ENCODE measurements around the gene PAX7. TPM values are rescaled to one million over a fixed set of nuclear protein-coding genes. Genes with fewer than 3 reads are reported as not detected.
"Not testable (repeated sequence)": the region's sequence is repeated elsewhere in the genome, so short reads cannot be mapped to it uniquely, and the experiment has no call there.

PAX7 gene
- total RNA-seq, 2 donors from 2014 or later = not detected

- no peak overlapping the region for H3K9ac ChIP-seq (ENCODE audit: low read depth in 2 of 2, low read length in 2 of 2)
- DNase-seq = no peak
- intact Hi-C loops (cut with DNase I) = no loop called here
- H3K27ac ChIP-seq = no peak overlapping the region
- H3K36me3 ChIP-seq = no peaks in the 10 kb centered on the region
- no peaks in the 10 kb centered on the region for H3K9me3 ChIP-seq
- TF ChIP-seq CTCF (IDR thresholded peaks at IDR 0.05) = no peak
- H3K27me3 ChIP-seq = no peaks in the 10 kb centered on the region
- H3K4me1 ChIP-seq = no peaks in the 10 kb centered on the region
- no peak overlapping the region for H3K4me3 ChIP-seq
Observed at GRCh38 chr1:18684303-18684702, 53.7 kb downstream of the PAX7 start.

GRCh38 chr1:18686540-18686939, 55.9 kb downstream of the PAX7 start:
- Histone ChIP-seq H3K4me1 (no peaks in the 10 kb centered on the region), H3K9ac (ENCODE audit: low read depth in 2 of 2, low read length in 2 of 2) (no peak overlapping the region), H3K27ac (no peak overlapping the region), H3K27me3 (no peaks in the 10 kb centered on the region), H3K36me3 (no peaks in the 10 kb centered on the region), H3K9me3 (no peaks in the 10 kb centered on the region), H3K4me3 (no peak overlapping the region)
- intact Hi-C loops (cut with DNase I) = no loop called here
- no peak for DNase-seq
- TF ChIP-seq CTCF (IDR thresholded peaks at IDR 0.05) = no peak

- Histone ChIP-seq H3K36me3 (no peaks in the 10 kb centered on the region), H3K27me3 (no peaks in the 10 kb centered on the region), H3K9me3 (no peaks in the 10 kb centered on the region), H3K27ac (no peak overlapping the region), H3K9ac (ENCODE audit: low read depth in 2 of 2, low read length in 2 of 2) (no peak overlapping the region), H3K4me1 (no peaks in the 10 kb centered on the region), H3K4me3 (no peak overlapping the region)
- no peak for TF ChIP-seq CTCF (IDR thresholded peaks at IDR 0.05)
- intact Hi-C loops (cut with DNase I) = no loop called here
- DNase-seq = no peak
Observed at GRCh38 chr1:18687273-18687672, 56.6 kb downstream of the PAX7 start.

GRCh38 chr1:18691648-18692047, 61.0 kb downstream of the PAX7 start:
- Histone ChIP-seq H3K27ac (no peak overlapping the region), H3K27me3 (no peaks in the 10 kb centered on the region), H3K9me3 (no peaks in the 10 kb centered on the region), H3K36me3 (no peaks in the 10 kb centered on the region), H3K4me3 (no peak overlapping the region), H3K4me1 (no peaks in the 10 kb centered on the region), H3K9ac (ENCODE audit: low read depth in 2 of 2, low read length in 2 of 2) (no peak overlapping the region)
- no peak for TF ChIP-seq CTCF (IDR thresholded peaks at IDR 0.05)
- DNase-seq = no peak
- intact Hi-C loops (cut with DNase I) = no loop called here

- Histone ChIP-seq H3K9ac (ENCODE audit: low read depth in 2 of 2, low read length in 2 of 2) (no peak overlapping the region), H3K36me3 (no peaks in the 10 kb centered on the region), H3K9me3 (no peaks in the 10 kb centered on the region), H3K4me1 (no peaks in the 10 kb centered on the region), H3K27me3 (no peaks in the 10 kb centered on the region), H3K4me3 (no peak overlapping the region), H3K27ac (no peak overlapping the region)
- intact Hi-C loops (cut with DNase I) = no loop called here
- no peak for DNase-seq
- TF ChIP-seq CTCF (IDR thresholded peaks at IDR 0.05) = no peak
Observed at GRCh38 chr1:18693256-18694098, 62.8 kb downstream of the PAX7 start.

GRCh38 chr1:18694289-18694688, 63.6 kb downstream of the PAX7 start:
- H3K9me3 ChIP-seq; intact Hi-C loops (cut with DNase I); H3K27me3 ChIP-seq; H3K9ac ChIP-seq (ENCODE audit: low read depth in 2 of 2, low read length in 2 of 2); DNase-seq; H3K4me3 ChIP-seq; H3K4me1 ChIP-seq; H3K36me3 ChIP-seq; H3K27ac ChIP-seq: not testable (repeated sequence)

Data from colonic mucosa (tissue), 4 donors.